ENCODE data around the gene MMP27.
"Not testable (repeated sequence)": the region's sequence is repeated elsewhere in the genome, so short reads cannot be mapped to it uniquely, and the experiment has no call there.

MMP27 gene

DNA sequence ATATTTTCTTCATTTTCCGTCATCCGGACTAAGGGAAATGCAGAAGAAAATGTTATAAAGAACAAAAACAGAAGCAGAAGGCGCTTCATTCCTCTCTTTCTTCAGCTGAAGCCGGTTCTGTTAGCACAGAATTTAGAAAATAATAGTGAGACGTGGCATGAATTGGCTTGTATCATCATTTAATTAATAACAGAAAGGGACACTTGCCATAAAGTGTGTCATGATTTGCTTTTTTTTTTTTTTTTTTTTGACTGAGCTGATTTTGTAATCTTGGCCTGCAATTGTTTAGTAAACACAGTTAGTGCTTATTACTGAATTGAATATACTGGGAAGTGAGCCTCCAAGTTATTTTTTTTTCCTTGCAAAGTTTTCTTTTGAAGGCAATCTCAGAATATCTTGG, at the start of gene MMP27:
Gene MMP27, minus strand, starts transcription at position 144 of the 400 bp plus-strand sequence. Its CDS starts 55 bp downstream, at position 89.
- no peak for DNase-seq

DNA sequence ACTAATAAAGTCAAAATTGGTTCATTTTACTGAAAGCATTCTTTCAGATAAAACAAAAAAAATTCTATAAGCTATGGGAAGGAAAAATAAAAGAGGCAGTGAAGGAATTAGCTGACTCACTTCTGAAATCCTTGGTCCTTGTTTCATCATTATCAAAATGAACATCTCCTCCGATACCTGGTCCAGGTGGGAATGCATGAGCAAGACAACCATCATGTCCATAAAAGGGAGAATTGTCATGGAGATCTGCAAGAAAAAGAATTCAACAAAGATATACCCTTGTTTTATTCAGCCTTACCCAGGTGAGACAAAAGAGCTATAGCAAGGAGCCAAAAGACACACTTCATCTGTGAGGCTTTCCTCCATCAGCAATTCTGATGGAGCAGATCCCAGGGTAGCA, 47.7 kb upstream of the MMP27 start:
- no peak for DNase-seq

DNA sequence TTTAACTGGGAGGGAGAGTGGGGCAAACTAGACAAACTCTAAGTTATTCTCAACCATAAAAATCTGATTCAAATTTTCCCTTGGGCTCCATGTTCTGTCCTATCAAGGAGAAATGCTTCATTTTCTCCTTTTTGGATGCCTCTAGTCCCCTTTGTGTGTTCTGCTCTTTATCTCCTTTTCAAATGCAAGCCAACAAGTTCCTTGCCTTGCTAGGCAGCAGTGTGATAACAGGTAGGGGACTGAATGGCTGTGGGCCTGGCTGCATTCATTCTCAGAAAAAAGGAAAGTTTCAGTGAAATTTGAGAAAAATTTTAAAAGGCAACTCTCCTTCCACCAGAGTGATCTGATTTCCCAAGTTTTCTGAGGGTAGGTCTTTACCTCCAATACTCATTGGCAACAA, 46.1 kb upstream of the MMP27 start:
- DNase-seq, result no peak

- no peak for DNase-seq
Measured at GRCh38 chr11:102749101-102749722, 43.6 kb upstream of the MMP27 start.

- not testable (repeated sequence) for DNase-seq
Measured at GRCh38 chr11:102746746-102747578, 41.4 kb upstream of the MMP27 start.

GRCh38 chr11:102734650-102735049, 29.1 kb upstream of the MMP27 start:
- DNase-seq, result no peak

- DNase-seq, result peak; percentile 13
Measured at GRCh38 chr11:102733232-102733875, 27.8 kb upstream of the MMP27 start.

DNA sequence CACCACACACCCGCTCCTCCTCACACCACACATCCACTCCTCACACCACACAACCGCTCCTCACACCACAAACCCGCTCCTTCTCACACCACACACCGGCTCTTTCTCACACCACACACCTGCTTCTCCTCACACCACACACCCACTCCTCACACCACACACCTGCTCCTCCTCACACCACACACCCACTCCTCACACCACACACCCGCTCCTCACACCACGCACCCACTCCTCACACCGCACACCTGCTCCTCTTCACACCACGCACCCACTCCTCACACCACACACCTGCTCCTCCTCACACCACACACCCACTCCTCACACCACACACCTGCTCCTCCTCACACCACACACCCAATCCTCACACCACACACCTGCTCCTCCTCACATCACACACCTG, 25.4 kb upstream of the MMP27 start:
- DNase-seq, result not testable (repeated sequence)

GRCh38 chr11:102729849-102730815, 24.6 kb upstream of the MMP27 start:
- no peak for DNase-seq

- DNase-seq, result no peak
Measured at GRCh38 chr11:102727890-102728289, 22.3 kb upstream of the MMP27 start.

DNA sequence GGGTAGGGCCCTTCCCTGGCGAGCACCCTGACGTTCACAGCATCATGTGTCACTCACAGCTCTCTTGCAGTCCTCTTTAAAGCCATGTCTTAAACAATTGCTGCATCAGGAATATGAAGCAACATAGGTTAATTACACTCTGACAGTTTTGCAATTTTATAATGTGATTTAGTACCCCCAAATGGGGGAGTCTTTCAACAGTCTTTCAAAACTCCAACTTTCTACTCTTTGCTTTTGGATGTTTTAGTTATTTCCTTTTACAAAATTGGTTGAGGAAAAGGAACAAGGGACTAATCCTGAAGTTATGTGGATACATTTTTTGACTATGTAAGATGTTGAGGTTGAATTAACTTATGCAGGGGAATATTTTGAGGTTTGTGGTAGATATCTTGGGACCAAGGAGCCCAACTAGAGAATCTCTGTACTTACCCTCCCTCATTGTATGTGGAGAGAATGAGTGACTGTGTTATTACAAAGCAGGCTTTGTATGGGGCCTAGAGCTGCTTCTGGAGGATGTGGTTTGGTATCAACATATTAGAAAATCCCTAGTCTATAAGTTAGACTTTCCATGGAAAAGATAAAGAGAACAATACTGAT, 19.4 kb upstream of the MMP27 start, which contains the start of gene MMP8:
Gene MMP8, minus strand, starts transcription at position 51 of the 597 bp plus-strand sequence. CDS start 99 bp downstream, outside the sequence.
- DNase-seq, result no peak

DNA sequence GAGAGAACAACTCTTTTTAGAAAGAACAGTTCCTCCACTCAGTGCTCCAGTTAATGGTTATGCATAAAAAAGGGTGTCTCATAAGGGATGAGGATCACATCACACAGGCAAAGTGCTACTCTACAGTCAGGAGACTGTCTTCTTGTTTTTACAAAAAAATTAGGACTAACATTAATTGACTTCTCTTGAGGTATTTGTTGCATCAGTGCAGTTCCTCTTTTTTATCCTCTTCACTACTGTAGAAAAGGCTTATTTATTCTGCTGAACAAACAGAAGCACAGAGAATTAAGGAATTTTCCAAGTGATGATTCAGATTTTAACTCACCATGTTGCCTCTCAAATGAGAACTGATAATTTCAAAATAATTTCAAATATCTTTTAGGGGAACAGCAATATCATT, 17.3 kb upstream of the MMP27 start:
- DNase-seq, result no peak

DNA sequence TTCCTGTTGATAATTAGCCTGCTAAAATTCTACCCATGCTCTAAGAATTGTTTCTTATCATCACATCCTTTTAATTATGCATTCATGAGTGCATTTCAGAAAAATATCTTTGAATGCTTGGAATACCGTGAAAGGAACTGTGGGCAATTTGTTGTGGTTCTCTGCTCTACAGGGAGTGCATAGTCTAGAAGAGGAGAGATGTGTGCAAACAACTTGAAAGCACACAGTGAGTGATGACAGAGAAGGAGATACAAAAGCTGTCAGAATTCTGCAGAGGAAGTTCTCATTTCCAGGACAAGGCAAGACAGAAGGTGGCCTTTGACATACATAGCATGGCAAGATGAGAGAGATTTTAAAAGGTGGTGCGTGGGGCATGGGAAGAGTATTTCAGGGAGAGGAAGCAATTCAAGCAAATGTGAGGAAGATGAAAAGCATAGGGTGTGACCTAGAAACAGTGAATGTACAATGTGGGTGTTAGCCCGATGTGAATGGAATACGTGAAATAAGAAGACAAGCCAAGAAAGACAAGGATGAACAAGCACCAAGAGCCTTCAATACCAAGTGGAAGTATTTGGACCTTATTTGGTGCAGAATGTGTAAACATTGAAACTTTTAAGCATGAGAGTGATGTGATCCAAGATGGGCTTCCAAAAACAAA, 14.2 kb upstream of the MMP27 start:
- DNase-seq, result no peak

DNA sequence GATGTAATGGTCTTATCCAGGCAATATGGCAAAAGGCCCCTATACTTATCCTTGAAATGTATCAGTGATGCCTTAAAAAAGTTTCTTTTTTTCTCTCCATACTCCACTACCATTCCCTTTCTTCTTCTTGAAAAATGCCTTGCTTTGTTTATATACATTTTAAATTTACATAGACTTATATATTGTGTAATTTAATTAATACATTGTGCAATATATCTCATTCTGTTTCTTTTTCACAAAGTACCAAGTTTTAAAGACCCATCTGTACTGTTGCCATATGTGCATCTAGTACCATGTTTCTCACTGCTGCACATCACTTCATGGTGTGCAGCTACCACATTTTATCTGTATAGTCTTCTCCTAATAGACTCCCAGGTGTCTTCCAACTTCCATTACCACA, 11.7 kb upstream of the MMP27 start:
- DNase-seq, result no peak

- DNase-seq, result no peak
Measured at GRCh38 chr11:102716527-102716926, 11.0 kb upstream of the MMP27 start.

GRCh38 chr11:102712137-102712536, 6.6 kb upstream of the MMP27 start:
- no peak for DNase-seq

DNA sequence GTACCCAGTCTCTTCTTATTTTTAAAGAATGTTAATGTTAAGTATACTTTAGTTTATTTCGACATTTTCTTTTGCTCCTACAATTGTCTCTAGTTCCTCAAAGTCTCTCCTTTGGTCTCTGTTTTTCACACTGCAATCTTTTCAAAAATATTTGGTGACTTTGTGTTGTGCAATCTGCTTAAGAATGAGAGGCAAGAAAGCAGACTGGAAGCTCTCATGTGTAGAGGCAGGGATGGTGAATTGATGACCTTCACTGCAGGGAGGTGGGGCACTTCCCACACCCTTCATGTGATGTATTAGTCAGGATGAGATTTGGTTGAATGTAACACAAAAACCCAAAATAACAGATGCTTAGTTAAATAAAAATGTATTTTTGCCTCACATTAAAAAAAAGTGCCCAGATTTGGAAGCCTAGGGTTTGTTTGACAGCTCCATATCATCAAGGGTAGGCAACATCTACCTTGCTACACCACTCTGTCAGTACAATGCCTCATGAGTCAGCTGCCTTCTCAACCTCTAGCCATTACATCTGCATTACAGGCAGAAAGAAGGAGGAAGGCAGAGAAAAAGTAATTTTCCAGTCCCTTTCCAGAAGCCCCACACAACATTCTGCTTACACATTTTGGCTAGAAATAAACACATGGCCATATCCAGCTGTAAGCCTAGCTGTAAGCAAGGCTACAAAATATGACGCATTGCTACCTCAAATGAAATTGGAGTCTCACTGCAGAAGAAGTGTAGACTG, 3.8 kb upstream of the MMP27 start:
- DNase-seq, result no peak

- DNase-seq, result no peak
Measured at GRCh38 chr11:102708654-102709053, 3.1 kb upstream of the MMP27 start.

DNA sequence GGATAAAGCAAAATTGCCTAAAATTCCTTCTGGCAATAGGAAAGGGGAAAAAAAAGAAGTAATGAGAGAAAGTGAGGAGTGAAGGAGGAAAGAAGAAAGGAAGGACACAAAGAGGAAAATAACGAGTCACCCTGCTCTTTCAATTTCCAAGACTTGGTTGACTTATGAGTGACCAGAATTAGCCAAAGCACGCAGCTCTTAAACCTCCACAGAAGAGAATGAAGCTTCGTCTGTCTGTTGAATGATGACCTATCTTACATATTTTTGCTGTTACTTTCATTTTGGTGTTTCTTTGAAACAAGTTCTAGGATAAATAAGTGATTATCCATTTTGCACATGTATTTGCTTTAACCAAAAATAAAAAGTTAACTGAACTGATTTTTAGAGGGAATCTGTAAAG, 728 bp downstream of the MMP27 start:
- DNase-seq, result no peak

DNA sequence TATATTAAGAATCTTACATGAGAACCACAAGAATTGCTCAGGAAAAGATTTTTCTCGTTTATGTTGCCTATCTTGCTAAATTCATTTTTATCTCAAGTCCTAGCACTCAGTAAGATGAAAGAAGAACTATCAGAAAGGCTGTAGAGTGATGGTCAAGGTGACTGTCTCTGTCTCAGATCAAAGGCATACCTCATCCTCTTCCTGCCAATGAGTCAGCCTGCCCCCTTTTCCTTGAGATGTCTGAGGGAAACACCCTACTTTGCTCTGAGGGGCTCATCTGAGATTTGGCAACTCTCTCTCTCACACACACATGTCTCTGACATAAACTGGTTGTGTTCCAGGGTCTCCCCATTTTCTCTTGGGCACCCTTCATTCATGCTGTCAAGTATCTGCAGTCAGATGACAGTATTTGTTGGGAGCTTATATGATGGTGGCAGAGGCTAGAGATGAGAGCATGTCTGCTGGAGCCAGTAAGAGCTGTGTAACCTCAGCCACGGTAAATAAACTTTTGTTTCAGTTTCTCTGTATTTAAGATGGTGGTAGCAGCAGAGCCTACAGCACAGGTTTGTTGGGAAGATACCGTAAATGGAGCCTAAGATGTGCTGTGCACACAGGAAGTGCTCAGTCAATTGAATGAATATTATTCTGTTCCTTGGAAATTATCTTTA, 1.6 kb downstream of the MMP27 start:
- DNase-seq, result no peak
